Spleen (tissue), 11 donors: ENCODE measurements around the gene AIG1. TPM values are rescaled to one million over a fixed set of nuclear protein-coding genes. Genes with fewer than 3 reads are reported as not detected.

Source experiments
- DNase-seq: peaks from one replicate; pipeline ENCODE4 v3.0.0-alpha.2; 2020
- H3K27ac ChIP-seq, 8 donors: fragments of 200-600 bp; sonication (generic) in 7 of 8; 1 replicate in 4 of 8; 2 replicates in 4 of 8; pipeline versions ENCODE4 v1.5.0 to v1.8.0; 2016 to 2021; ENCODE audit warnings: inconsistent platforms in 4 of 8, mild to moderate bottlenecking in 4 of 8, moderate library complexity in 1 of 8
- H3K27me3 ChIP-seq, 7 donors: fragments of 200-600 bp; sonication (generic) in 6 of 7; replicated peaks in 1 of 7; 1 replicate in 4 of 7; 2 replicates in 3 of 7; pipeline versions ENCODE4 v1.5.0 to v1.8.0; 2016 to 2021; ENCODE audit warnings: inconsistent platforms in 3 of 7, mild to moderate bottlenecking in 1 of 7
- H3K36me3 ChIP-seq, 6 donors: fragments of 200-600 bp; sonication (generic) in 5 of 6; 1 replicate in 4 of 6; 2 replicates in 2 of 6; pipeline versions ENCODE4 v1.5.0 to v1.8.0; 2016 to 2021; ENCODE audit warnings: inconsistent platforms in 2 of 6
- H3K4me1 ChIP-seq, 6 donors: fragments of 200-600 bp; sonication (generic) in 5 of 6; 1 replicate in 3 of 6; 2 replicates in 3 of 6; pipeline versions ENCODE4 v1.5.0 to v1.8.0; 2016 to 2021; ENCODE audit warnings: inconsistent platforms in 3 of 6
- H3K4me3 ChIP-seq, 8 donors: fragments of 200-600 bp; sonication (generic) in 7 of 8; 1 replicate in 4 of 8; 2 replicates in 4 of 8; pipeline versions ENCODE4 v1.5.0 to v1.8.0; 2016 to 2021; ENCODE audit warnings: inconsistent platforms in 4 of 8, mild to moderate bottlenecking in 4 of 8, moderate library complexity in 2 of 8
- H3K9me3 ChIP-seq, 8 donors: fragments of 200-600 bp; sonication (generic) in 7 of 8; 1 replicate in 4 of 8; 2 replicates in 4 of 8; pipeline versions ENCODE4 v1.5.0 to v1.8.0; 2016 to 2021; ENCODE audit warnings: inconsistent platforms in 4 of 8
- CTCF ChIP-seq, 11 experiments: fragments of 200-600 bp in 7 of 11; fragments of 450-650 bp in 4 of 11; sonication (generic) in 4 of 11; IDR thresholded peaks in 8 of 11; conservative IDR thresholded peaks in 3 of 11; 1 replicate in 7 of 11; 2 replicates in 4 of 11; pipeline versions ENCODE4 v1.4.0 to v1.8.0; 2016 to 2021; ENCODE audit warnings: antibody characterized with exemption in 11 of 11, inconsistent platforms in 4 of 11, mild to moderate bottlenecking in 1 of 11
- POLR2A ChIP-seq, 3 donors: fragments of 450-650 bp; IDR thresholded peaks; one replicate each; pipeline ENCODE4 v1.5.1; 2017; ENCODE audit warnings: antibody characterized with exemption in 3 of 3, mild to moderate bottlenecking in 1 of 3
- POLR2AphosphoS5 ChIP-seq, 3 donors: sonication (generic); formaldehyde crosslinking; IDR thresholded peaks; one replicate each; pipeline ENCODE4 v1.5.1; 2017; ENCODE audit warnings: antibody characterized with exemption in 3 of 3
- WGBS, 5 donors: extraction: QIAGEN DNeasy Blood & Tissue Kit in 3 of 5; methylation state at CpG; one replicate each; pipeline versions ENCODE4 v1.1.5 to v1.1.7; 2013 to 2018; 5-methylcytosine and 5-hydroxymethylcytosine counted together
- intact Hi-C: fragments of 100-400 bp; cut with DNase I; formaldehyde crosslinking; loops from one replicate; pipeline ENCODE4 v1.15.0; 2023; ENCODE audit warnings: low total_unique reads
- polyA plus RNA-seq, 3 donors: library from polyadenylated mRNA; stranded (reverse); fragments of 200-250 nt; gene quantifications; one replicate each; pipeline ENCODE4 v1.2.1, GENCODE V29; 2013
- total RNA-seq, 7 donors: library from RNA; depleted of rRNA in 3 of 7; stranded (reverse); fragments of >200 nt in 3 of 7; fragmentation: NEBNext Ultra II Directional in 4 of 7; extraction: Animal tissue kit (Norgen Biotek cat#: 25700) in 4 of 7; gene quantifications; one replicate each; pipeline versions ENCODE4 v1.1.0 to v1.2.1, GENCODE V29; 2016 to 2021
- donor health status: healthy with polysubstance abuse.
- donor health status: DM: no; HTN: no; CAD: no; lungs with moderate emphysema.
- donor health status: DM: no; HTN: no; CAD: no.
- donor health status: Bipolar disorder and iron deficiency.
- donor health status: healthy.
- donor health status: DM: no; HTN: no; CAD: no.
- donor health status: DM: yes; HTN: yes; CAD: no.

AIG1 gene
- total and polyA plus RNA-seq, 10 donors = 14.3 to 38.0 (median 27.9) TPM

- intact Hi-C loops = no loop called here
Observed at GRCh38 chr6:143112084-143112768, 51.5 kb downstream of the AIG1 start.

GRCh38 chr6:143112837-143113236, 52.1 kb downstream of the AIG1 start:
- no peak overlapping the region for H3K27ac ChIP-seq
- no peaks in the 10 kb centered on the region for H3K36me3 ChIP-seq
- no peak for DNase-seq
- H3K9me3 ChIP-seq = no peaks in the 10 kb centered on the region
- intact Hi-C loops = no loop called here
- WGBS, 5 donors = 88 to 96% (median 94%) methylated on average over 5 of the region's 5 CpGs
- TF ChIP-seq POLR2AphosphoS5 (IDR thresholded peaks at IDR 0.05) = no peak
- no peak for TF ChIP-seq CTCF (IDR thresholded peaks at IDR 0.05 in 8 of 11, conservative IDR thresholded peaks at IDR 0.05 in 3 of 11)
- TF ChIP-seq POLR2A (IDR thresholded peaks at IDR 0.05) = no peak
- H3K4me1 ChIP-seq = peaks cover 0 to 3% (median 0%) of the 10 kb centered on the region in 6 donors
- no peaks in the 10 kb centered on the region for H3K27me3 ChIP-seq
- no peak overlapping the region for H3K4me3 ChIP-seq

More at GRCh38 chr6:143112084-143112768, 51.5 kb downstream of the AIG1 start:
- Histone ChIP-seq H3K27me3 (no peaks in the 10 kb centered on the region), H3K4me3 (no peak overlapping the region), H3K4me1 (peaks cover 0 to 3% (median 0%) of the 10 kb centered on the region in 6 donors), H3K9me3 (no peaks in the 10 kb centered on the region), H3K27ac (no peak overlapping the region), H3K36me3 (no peaks in the 10 kb centered on the region)
- WGBS, 5 donors = 83 to 91% (median 85%) methylated on average over 4 of the region's 4 CpGs
- DNase-seq = no peak
- TF ChIP-seq POLR2AphosphoS5 (IDR thresholded peaks at IDR 0.05) = no peak

- TF ChIP-seq POLR2AphosphoS5 (IDR thresholded peaks at IDR 0.05) (no peak), POLR2A (IDR thresholded peaks at IDR 0.05) (no peak), CTCF (IDR thresholded peaks at IDR 0.05 in 8 of 11, conservative IDR thresholded peaks at IDR 0.05 in 3 of 11) (no peak)
- 90 to 95% (median 91%) methylated on average over 3 of the region's 3 CpGs for whole genome bisulfite sequencing, 5 donors
- H3K9me3 ChIP-seq = peaks cover 0 to 10% (median 8%) of the 10 kb centered on the region in 8 donors
- H3K27ac ChIP-seq = no peak overlapping the region
- H3K36me3 ChIP-seq = peaks cover 0 to 3% (median 0%) of the 10 kb centered on the region in 6 donors
- intact Hi-C loops = no loop called here
- H3K4me1 ChIP-seq = no peaks in the 10 kb centered on the region
- no peaks in the 10 kb centered on the region for H3K27me3 ChIP-seq
- no peak overlapping the region for H3K4me3 ChIP-seq
- no peak for DNase-seq
Observed at GRCh38 chr6:143115728-143116127, 55.0 kb downstream of the AIG1 start.

- Histone ChIP-seq H3K36me3 (peaks cover 0 to 4% (median 0%) of the 10 kb centered on the region in 6 donors), H3K27ac (no peak overlapping the region), H3K4me1 (no peaks in the 10 kb centered on the region), H3K9me3 (peaks cover 0 to 17% (median 13%) of the 10 kb centered on the region in 8 donors), H3K4me3 (no peak overlapping the region), H3K27me3 (no peaks in the 10 kb centered on the region)
- 52 to 80% (median 67%) methylated on average over 1 of the region's 1 CpG for WGBS, 5 donors
- TF ChIP-seq CTCF (IDR thresholded peaks at IDR 0.05 in 8 of 11, conservative IDR thresholded peaks at IDR 0.05 in 3 of 11) = no peak
- TF ChIP-seq POLR2A (IDR thresholded peaks at IDR 0.05) = no peak
- no peak for TF ChIP-seq POLR2AphosphoS5 (IDR thresholded peaks at IDR 0.05)
- intact Hi-C loops = no loop called here
- no peak for DNase-seq
Observed at GRCh38 chr6:143117108-143117507, 56.4 kb downstream of the AIG1 start.
